Breast epithelium (tissue), 4 donors: ENCODE measurements around the gene RNF31. TPM values are rescaled to one million over a fixed set of nuclear protein-coding genes. Genes with fewer than 3 reads are reported as not detected.
A peak's percentile ranks its signal among the peaks of the same experiment; 100 is the strongest.

Experiments used
- DNase-seq, 2 donors: peaks; one replicate each; pipeline ENCODE4 v3.0.0-alpha.2; 2019; ENCODE audit warnings: low spot score in 2 of 2
- H3K27ac ChIP-seq, 2 donors: fragments of 200-600 bp; sonication (generic) in 1 of 2; one replicate each; pipeline ENCODE4 v1.5.1; 2016 to 2019; ENCODE audit warnings: mild to moderate bottlenecking in 1 of 2
- H3K27me3 ChIP-seq, 2 donors: fragments of 200-600 bp; sonication (generic) in 1 of 2; one replicate each; pipeline versions ENCODE4 v1.5.1 to v1.6.0; 2017 to 2019; ENCODE audit warnings: control low read depth in 1 of 2, mild to moderate bottlenecking in 1 of 2
- H3K36me3 ChIP-seq: fragments of 200-600 bp; one replicate; pipeline ENCODE4 v1.5.1; 2019
- H3K4me1 ChIP-seq, 2 donors: fragments of 200-600 bp; sonication (generic); one replicate each; pipeline ENCODE4 v1.5.1; 2016 to 2019; ENCODE audit warnings: control low read depth in 1 of 2
- H3K4me3 ChIP-seq, 3 donors: fragments of 200-600 bp; sonication (generic); 1 replicate in 2 of 3; 2 replicates in 1 of 3; pipeline ENCODE4 v1.5.1; 2016 to 2019; ENCODE audit warnings: mild to moderate bottlenecking in 3 of 3, moderate library complexity in 2 of 3
- H3K9me3 ChIP-seq, 2 donors: fragments of 200-600 bp; sonication (generic) in 1 of 2; one replicate each; pipeline ENCODE4 v1.5.1; 2016 to 2019; ENCODE audit warnings: control low read depth in 1 of 2
- CTCF ChIP-seq, 3 donors: fragments of 450-650 bp; IDR thresholded peaks; one replicate each; pipeline ENCODE4 v1.5.1; 2016 to 2017; ENCODE audit warnings: antibody characterized with exemption in 3 of 3, mild to moderate bottlenecking in 3 of 3, moderate library complexity in 3 of 3
- POLR2A ChIP-seq: fragments of 450-650 bp; IDR thresholded peaks from one replicate; pipeline ENCODE4 v1.6.1; 2016; ENCODE audit warnings: antibody characterized with exemption, mild to moderate bottlenecking, moderate library complexity
- POLR2AphosphoS5 ChIP-seq, 3 donors: sonication (generic); formaldehyde crosslinking; IDR thresholded peaks; one replicate each; pipeline ENCODE4 v1.6.1; 2017; ENCODE audit warnings: antibody characterized with exemption in 3 of 3
- intact Hi-C: fragments of 100-400 bp; cut with DNase I; formaldehyde crosslinking; loops from one replicate; pipeline ENCODE4 v1.15.1; 2023; ENCODE audit warnings: low total_unique reads
- total RNA-seq, 3 donors: library from RNA; depleted of rRNA; stranded (reverse); fragments of >200 nt; gene quantifications; one replicate each; pipeline ENCODE4 v1.1.0, GENCODE V29; 2016

The RNF31 gene
- total RNA-seq, 3 donors from 2014 or later: 29.1 to 43.8 (median 41.0) TPM

- no peaks in the 10 kb centered on the region for H3K9me3 ChIP-seq
- peaks cover 0 to 8% of the 10 kb centered on the region in 2 donors for H3K4me1 ChIP-seq
- TF ChIP-seq POLR2AphosphoS5 (IDR thresholded peaks at IDR 0.05): no peak
- no peak for TF ChIP-seq POLR2A
- no peak for TF ChIP-seq CTCF (IDR thresholded peaks at IDR 0.05)
- intact Hi-C loops: no loop called here
- no peak overlapping the region for H3K4me3 ChIP-seq
- H3K27ac ChIP-seq: no peak overlapping the region
- DNase-seq: no peak
- peaks cover 5% of the 10 kb centered on the region for H3K36me3 ChIP-seq
- no peaks in the 10 kb centered on the region for H3K27me3 ChIP-seq
Measured at GRCh38 chr14:24185741-24186140, 38.4 kb downstream of the RNF31 start.

- Histone ChIP-seq H3K36me3 (peaks cover 5% of the 10 kb centered on the region), H3K27me3 (no peaks in the 10 kb centered on the region), H3K4me3 (no peak overlapping the region), H3K27ac (peak overlapping the region in 1 of 2 donors; percentile 80), H3K9me3 (no peaks in the 10 kb centered on the region), H3K4me1 (peaks cover 0 to 8% of the 10 kb centered on the region in 2 donors)
- intact Hi-C loops: no loop called here
- TF ChIP-seq CTCF (IDR thresholded peaks at IDR 0.05) (no peak), POLR2AphosphoS5 (IDR thresholded peaks at IDR 0.05) (no peak), POLR2A (no peak)
- no peak for DNase-seq
Measured at GRCh38 chr14:24186831-24187538, 39.7 kb downstream of the RNF31 start.

GRCh38 chr14:24187539-24187915 lies 40.2 kb downstream of the RNF31 start:
- peak overlapping the region in 1 of 2 donors; percentile 80 for H3K27ac ChIP-seq

GRCh38 chr14:24188251-24189058 lies 41.2 kb downstream of the RNF31 start, which contains the start of gene IPO4:
IPO4 (minus strand) TSS chr14:24188816; CDS start chr14:24188787, 29 bp downstream.
- Histone ChIP-seq H3K9me3 (no peaks in the 10 kb centered on the region), H3K4me1 (peaks cover 0 to 8% of the 10 kb centered on the region in 2 donors), H3K36me3 (peaks cover 5% of the 10 kb centered on the region), H3K27me3 (no peaks in the 10 kb centered on the region), H3K4me3 (peak within 1 kb of the TSS; percentile 68 to 79 (median 76)), H3K27ac (peak within 1 kb of the TSS; percentile 63 to 80)
- no peak for TF ChIP-seq CTCF (IDR thresholded peaks at IDR 0.05)
- no peak for TF ChIP-seq POLR2A
- TF ChIP-seq POLR2AphosphoS5 (IDR thresholded peaks at IDR 0.05): peak; percentile 74 to 85 (median 80)
- intact Hi-C loops: no loop called here
- DNase-seq: peak; percentile 95 to 97

More at GRCh38 chr14:24187539-24187915, 40.2 kb downstream of the RNF31 start:
- no peak for TF ChIP-seq POLR2AphosphoS5 (IDR thresholded peaks at IDR 0.05)
- no peak for TF ChIP-seq POLR2A
- TF ChIP-seq CTCF (IDR thresholded peaks at IDR 0.05): no peak
- no peaks in the 10 kb centered on the region for H3K9me3 ChIP-seq
- intact Hi-C loops: no loop called here
- H3K36me3 ChIP-seq: peaks cover 5% of the 10 kb centered on the region
- H3K4me3 ChIP-seq: peak overlapping the region; percentile 68 to 79 (median 76)
- no peaks in the 10 kb centered on the region for H3K27me3 ChIP-seq
- peaks cover 0 to 8% of the 10 kb centered on the region in 2 donors for H3K4me1 ChIP-seq
- DNase-seq: no peak

GRCh38 chr14:24189059-24189375 lies 41.7 kb downstream of the RNF31 start:
- peak overlapping the region in 1 of 2 donors; percentile 63 for H3K27ac ChIP-seq
- intact Hi-C loops: no loop called here
- TF ChIP-seq POLR2AphosphoS5 (IDR thresholded peaks at IDR 0.05): no peak
- TF ChIP-seq POLR2A: no peak
- TF ChIP-seq CTCF (IDR thresholded peaks at IDR 0.05): no peak

More at GRCh38 chr14:24189059-24189375, 41.7 kb downstream of the RNF31 start:
- Histone ChIP-seq H3K4me3 (peak overlapping the region in 2 of 3 donors; percentile 76 to 79), H3K36me3 (peaks cover 5% of the 10 kb centered on the region), H3K4me1 (peaks cover 0 to 8% of the 10 kb centered on the region in 2 donors), H3K9me3 (no peaks in the 10 kb centered on the region), H3K27me3 (no peaks in the 10 kb centered on the region)
- DNase-seq: no peak
